HG03342 (cell line): ENCODE data around the gene ELAPOR2.
"Not testable (repeated sequence)": the region's sequence is repeated elsewhere in the genome, so short reads cannot be mapped to it uniquely, and the experiment has no call there.

ENCODE experiments used
- ATAC-seq: cut with Tn5 transposase; IDR thresholded peaks from one replicate; pipeline ENCODE4 v1.9.1; 2021; ENCODE audit warnings: mild to moderate bottlenecking, moderate library complexity; ENCODE audit not compliant: unreplicated experiment

ELAPOR2 gene, protein sequence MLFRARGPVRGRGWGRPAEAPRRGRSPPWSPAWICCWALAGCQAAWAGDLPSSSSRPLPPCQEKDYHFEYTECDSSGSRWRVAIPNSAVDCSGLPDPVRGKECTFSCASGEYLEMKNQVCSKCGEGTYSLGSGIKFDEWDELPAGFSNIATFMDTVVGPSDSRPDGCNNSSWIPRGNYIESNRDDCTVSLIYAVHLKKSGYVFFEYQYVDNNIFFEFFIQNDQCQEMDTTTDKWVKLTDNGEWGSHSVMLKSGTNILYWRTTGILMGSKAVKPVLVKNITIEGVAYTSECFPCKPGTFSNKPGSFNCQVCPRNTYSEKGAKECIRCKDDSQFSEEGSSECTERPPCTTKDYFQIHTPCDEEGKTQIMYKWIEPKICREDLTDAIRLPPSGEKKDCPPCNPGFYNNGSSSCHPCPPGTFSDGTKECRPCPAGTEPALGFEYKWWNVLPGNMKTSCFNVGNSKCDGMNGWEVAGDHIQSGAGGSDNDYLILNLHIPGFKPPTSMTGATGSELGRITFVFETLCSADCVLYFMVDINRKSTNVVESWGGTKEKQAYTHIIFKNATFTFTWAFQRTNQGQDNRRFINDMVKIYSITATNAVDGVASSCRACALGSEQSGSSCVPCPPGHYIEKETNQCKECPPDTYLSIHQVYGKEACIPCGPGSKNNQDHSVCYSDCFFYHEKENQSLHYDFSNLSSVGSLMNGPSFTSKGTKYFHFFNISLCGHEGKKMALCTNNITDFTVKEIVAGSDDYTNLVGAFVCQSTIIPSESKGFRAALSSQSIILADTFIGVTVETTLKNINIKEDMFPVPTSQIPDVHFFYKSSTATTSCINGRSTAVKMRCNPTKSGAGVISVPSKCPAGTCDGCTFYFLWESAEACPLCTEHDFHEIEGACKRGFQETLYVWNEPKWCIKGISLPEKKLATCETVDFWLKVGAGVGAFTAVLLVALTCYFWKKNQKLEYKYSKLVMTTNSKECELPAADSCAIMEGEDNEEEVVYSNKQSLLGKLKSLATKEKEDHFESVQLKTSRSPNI

DNA sequence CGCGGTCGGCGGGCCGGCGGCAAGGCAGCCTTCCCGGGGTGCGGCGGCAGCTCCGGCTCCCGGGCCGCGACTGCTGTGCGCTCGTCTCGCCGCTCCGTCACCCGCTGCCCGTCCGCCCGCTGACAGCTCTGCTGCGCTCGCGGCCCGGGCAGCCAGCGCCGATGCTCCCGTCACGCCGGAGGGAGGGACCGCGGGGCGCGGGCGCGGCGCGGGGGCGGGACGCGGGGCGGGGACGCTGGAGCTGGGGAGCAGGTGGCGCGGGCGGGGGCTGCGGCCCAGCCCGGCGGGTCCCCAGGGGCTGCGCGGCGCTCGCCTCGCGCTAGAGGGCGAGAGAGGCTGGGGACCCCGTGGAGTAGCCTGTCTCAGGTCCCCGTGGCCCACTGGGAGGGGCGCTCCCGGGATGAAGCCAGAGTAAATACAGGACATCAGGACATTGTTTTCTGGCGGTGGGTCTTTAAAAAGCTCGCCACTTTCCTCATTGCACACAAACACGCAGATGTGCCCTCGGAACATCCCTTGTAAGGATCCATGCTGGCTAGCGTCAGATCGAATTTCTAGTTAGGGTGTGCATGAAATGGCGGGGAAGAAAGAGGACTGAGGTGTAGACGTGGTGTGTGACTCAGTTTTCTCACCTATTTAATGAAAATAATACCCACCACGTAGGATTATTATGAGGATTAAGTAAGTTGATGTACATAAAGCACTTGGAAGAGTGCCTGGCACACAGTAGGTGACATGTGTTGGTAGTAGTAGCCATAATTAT lies at the start of gene ELAPOR2:
ELAPOR2 (minus strand) TSS at position 130 of the 763 bp plus-strand sequence. CDS start 141 bp downstream, outside the sequence.
- ATAC-seq: peak; percentile 96

DNA sequence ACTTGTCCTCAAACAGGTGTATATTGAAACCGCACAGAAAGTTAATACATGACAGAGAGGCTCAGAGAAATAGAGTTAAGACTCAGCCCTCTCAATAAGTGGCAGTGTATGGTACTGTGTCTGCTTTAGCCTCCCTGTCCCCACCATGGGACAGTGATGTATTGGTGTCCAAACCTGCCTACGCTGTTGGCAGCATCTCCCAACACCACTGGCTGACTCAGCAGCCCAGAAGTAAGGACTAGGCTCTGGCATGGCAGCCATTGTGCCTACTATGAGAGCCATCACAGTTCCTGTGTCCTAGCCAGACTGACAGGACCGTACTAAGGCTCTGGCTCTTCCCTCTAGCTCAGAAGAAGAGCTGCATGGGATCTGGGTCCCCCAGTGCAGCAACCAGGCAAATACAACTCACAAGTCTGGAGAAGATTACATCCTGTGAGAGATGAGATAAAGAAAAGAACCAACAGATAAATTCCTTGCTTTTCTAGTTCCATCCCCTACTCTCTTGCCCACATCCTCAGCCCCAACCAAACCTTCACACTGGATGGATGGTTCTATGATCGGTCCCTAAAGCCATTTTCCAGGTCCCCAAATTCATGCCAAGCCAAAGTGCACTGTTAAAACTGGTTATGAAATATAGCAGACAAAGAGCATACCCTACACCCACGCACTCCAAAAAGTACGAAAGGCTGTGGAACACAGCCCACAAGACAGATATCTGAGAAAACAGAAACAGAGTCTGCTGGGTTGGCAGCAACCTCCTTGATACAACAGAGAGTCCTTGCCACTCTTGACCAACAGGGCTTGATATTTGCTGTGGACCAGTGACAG lies 48.7 kb upstream of the ELAPOR2 start:
- ATAC-seq: no peak

DNA sequence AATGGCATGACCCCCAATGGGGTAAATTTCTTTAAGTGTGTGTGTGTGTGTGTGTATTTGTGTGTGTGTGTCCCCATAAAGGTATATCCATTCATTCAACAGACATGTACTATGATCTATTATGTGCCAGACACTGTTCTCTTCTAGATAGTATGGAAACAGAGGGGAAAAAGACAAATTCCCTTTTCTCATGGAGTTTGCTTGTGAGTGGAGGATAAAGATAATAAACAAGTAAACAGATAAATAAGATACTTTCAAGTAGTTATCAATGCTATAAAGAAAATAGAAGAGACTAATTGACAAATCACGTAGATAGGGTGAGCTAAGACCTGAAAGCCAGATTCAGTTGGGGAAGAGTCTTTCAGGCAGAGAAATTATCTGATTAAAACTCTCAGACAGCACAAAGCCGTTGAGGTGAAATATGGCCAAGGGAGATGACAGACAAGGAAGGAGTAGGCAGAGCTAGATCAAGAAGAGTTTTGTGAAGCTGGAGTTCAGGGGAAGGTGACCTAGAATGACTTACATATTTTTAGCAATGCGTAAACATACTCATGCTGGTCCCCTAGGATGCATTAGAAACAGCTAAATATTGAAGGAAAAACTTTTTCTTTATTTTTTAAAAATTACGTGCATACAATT lies 47.6 kb upstream of the ELAPOR2 start:
- no peak for ATAC-seq

DNA sequence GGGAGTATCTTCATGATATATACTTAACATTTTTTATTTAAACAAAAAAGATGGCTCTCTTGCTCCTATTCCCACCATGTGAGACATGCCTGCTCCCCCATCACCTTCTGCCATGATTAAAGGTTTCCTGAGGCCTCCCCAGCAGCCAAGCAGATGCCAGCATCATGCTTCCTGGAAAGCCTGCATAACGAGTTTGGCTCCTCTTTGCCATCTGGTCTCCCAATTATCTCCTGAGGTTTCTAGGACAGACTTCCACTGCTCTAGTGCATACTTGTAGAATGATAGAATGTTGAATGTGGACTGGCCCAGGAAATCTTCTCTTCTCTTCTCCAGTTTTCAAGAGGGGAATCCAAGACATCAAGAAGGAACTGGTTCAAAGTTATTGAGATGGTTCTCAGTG lies 45.9 kb upstream of the ELAPOR2 start:
- ATAC-seq: no peak

DNA sequence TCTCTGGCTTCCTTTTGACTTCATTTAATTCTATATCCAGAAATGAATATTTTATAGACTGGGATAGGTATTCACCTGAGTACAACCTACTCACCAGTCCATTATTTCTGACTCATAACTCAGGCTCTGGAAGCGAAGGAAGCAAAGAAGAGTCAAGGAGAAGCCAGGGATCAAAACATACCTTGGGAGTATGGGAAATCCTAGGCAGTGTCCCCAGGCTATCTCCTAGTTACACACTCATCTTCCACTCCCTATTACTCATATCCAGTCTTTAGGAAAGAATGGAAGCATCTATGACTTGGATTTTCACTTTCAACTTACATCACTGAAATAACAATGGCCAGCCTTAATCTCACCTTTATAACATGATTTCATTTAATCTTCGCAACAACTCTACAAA lies 40.9 kb upstream of the ELAPOR2 start:
- ATAC-seq: no peak

DNA sequence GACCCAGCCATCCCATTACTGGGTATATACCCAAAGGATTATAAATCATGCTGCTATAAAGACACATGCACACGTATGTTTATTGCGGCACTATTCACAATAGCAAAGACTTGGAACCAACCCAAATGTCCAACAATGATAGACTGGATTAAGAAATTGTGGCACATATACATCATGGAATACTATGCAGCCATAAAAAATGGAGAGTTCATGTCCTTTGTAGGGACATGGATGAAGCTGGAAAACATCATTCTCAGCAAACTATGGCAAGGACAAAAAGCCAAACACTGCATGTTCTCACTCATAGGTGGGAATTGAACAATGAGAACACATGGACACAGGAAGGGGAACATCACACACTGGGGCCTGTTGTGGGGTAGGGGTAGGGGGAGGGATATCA lies 37.9 kb upstream of the ELAPOR2 start:
- not testable (repeated sequence) for ATAC-seq

DNA sequence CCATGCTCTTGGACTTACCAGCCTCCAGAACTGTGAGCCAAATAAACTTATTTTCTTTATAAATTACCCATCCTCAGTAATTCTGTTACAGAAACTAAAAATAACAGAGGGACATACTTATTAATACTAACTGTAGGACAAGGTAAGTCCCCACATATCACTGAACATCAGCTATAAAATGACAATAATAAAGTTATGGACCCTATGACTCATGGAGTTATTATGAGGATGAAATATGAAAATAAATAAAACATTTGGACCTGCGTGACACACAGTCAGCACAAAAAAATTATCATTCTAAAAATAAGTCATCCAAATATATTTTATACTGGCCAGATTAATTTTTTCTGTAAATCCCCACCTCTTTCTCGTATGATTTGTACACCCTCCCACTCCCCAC lies 34.9 kb upstream of the ELAPOR2 start:
- no peak for ATAC-seq

DNA sequence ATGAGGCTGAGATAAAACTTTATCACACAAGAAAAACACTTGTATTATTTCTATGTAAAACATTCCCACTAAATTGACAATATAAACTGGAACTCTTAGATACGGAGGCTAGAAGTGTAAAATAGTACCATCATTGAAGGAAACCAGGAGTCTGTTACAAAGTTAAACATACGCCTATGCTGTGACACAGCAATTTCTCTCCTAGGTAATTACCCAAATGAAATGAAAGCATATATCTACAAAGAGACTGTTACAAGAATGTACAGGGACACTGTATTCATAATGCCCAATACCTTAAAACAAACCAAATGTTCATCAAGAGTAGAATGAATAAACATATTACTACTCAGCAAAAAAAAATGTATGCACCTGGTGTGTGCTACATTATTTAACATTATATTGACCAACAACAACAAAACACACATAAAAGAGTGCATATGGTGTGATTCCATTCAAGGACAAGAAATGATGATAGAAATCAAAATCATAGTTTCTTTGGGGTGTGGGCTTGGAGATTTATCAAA lies 33.2 kb upstream of the ELAPOR2 start:
- no peak for ATAC-seq

DNA sequence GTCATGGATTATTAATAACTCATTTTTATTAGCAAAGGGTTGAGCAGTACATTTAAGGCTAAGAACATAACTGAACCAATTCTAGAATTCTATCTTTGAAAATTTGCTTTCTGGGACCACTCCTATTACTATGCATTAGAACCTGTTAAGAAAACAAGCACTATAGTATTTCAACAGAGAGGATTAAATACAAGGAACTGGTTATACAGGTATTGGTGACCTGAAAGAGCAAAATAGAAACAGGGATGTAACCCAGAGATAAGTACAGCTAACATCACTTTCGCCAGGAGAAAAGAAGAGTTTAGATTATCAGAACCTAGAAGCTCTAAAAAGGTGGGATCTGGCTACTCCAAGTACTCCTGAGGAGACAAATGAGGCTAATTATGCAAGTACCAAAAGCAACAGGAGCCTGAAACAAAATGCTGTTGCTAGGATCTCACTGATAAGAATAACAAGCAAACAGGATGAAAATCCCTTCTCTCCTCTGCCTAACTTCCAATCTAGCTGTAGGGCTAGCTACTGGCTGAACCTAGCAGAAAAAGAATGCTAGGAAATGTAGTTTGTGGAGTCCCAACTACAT lies 32.1 kb upstream of the ELAPOR2 start:
- ATAC-seq: no peak

DNA sequence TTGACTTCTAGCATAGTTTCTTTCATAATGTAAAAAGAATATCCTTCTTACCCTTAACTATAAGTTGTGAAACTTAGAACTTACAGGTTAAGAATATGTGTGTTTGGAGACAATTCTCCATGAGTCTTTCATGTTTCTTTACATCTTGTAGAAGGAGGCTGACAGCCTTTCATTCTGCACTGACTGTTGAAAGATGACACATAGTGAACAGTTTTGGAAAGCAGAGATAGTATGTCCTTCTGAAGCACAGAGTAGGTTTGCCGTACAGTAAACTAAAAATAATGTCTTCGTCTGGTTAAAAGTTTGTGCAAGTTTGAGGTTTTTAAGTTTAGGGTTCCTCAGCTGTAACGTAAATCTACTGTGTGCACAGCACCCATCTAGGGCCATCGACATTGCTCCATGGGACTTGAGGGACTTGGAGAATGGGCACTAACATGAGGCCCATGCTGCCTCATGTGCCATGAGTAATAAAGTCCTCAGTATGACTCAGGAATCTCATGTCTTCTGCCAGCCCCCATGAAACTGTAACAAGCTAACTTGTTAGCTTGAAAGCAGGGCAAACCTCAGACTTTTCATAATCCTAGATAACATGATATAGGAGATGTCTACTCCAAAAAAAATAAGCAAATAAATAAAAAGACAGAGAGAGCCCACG lies 24.5 kb upstream of the ELAPOR2 start:
- no peak for ATAC-seq

DNA sequence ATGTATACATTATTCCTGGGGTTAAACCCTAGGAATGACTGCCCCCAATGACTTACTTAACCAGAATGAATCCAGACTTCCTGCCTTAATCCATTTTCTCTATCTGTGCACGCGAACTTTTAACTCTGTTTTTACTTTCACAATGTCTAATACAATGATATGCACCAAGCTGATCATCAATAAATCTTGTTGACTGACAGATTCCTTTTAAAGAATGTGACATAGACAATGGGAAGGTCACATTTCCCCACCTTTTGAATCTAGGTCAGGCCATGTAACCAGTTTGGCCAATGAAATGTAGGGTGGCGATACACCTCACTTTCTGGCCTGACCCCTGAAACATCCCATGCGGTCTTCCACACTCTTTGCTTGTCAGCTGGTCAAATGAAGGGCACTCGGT lies 23.2 kb upstream of the ELAPOR2 start:
- no peak for ATAC-seq

DNA sequence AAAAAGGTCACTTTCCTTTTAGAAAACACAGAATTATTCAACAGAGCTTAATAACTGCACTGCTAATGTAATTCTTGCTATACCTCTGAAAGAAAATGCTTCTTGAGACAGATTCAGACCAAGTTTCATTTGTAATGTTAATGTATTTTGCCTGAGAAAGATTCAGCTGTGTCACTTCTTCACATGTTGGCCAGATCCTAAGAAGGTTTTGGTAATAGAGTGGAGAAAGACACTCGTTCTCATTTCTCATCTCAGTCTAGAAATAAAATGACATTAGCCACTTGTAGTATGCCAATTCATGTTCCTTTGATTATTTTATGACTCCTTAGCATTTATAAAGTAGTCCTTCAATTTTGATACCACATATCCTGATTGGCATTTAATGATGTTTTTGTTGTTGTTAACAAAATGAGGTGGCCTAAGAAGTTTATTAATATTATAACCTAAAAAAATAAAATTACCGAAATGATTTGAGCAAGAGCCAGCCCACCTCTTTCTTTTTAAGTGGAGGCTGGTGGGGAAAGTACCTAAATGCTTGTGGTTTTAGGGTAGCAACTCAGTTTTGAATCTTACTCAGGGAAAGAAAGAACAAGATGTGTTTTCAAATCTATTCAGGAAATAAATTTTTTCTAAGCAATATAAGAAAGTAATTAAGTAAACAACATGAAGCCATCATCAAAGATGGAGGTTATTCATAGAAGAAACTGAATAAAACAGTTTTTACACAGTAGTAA lies 16.4 kb upstream of the ELAPOR2 start:
- no peak for ATAC-seq

DNA sequence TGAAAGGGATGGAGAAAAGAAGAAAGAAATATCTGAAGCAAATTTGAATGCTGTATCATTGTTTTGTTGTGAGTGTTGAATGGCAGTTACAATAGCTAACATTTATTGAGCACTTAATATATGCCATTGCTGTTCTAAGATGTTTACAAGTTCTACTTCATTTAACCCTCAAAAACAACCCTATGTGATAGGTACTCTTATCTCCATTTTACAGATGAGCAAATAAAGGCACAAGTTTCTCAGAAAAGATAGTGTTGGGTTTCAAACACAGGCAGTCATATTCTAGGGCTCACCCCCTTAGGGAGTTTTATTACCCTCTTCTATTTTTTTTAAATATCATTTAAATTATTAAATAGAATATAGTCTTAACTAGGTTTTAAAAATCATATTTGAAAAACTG lies 8.3 kb upstream of the ELAPOR2 start:
- no peak for ATAC-seq

DNA sequence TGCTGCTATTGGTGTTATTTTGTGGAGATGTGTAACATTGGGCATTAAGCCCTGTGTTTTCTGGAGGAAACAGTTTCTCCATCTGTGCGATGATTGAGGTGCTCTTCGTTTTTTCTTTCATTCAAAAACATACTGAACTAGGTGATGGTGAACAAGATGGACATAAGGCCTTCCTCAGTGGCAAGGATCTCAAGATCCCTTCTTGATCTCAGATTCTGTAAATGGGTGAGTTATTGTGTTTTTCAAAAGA lies 759 bp upstream of the ELAPOR2 start:
- ATAC-seq: no peak

DNA sequence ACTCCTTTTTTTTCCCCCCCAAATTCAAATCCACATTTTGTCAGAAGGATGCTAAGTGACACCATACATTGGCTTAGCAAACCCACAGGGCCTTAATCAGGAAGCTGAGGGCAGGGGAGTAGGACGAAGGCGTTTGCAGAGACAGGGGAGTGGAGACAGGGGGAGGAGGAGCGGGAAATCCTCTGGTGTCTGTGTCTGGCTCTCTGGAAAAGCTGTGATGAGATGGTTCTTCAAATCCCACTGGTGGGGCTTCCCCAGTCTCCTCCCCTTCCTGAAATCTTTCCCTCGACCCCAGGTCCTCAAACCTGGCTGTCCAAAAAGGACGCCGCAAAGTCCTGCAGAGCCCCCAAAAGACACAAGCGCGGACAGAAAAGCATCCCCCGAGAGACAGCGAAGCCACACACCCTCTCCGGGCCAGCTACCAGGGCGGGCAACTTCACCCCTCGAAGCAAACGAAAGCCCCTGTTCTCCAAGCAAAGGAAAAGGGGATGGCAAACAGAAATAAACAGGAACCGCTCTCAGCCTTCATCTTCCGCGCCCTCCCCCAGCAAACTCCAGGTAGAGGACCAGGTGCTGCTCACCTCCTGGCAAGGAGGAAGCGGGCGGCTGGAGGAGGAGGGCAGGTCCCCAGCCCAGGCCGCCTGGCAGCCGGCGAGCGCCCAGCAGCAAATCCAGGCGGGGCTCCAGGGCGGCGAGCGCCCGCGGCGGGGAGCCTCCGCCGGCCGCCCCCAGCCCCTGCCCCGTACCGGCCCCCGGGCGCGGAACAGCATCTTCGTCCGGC lies 520 bp downstream of the ELAPOR2 start:
- peak; percentile 37 for ATAC-seq

DNA sequence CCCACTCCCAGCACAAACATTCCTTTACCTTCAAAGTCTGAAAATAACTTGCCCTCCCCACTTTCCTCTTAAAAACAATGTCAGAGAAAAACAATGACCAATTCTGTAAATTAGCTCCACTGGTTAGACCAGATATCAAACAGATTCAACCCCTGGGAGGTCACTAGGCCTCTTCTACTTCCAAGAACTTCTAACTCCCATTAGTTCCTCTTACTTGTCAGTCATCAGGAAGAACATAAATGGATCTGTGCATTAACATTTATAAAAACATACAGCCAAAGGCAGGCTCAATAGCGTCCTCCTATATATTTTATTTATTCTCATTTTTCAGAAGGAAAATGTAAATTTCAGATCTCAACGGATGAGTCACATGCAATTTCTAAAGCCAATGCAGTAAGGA lies 2.2 kb downstream of the ELAPOR2 start:
- no peak for ATAC-seq

DNA sequence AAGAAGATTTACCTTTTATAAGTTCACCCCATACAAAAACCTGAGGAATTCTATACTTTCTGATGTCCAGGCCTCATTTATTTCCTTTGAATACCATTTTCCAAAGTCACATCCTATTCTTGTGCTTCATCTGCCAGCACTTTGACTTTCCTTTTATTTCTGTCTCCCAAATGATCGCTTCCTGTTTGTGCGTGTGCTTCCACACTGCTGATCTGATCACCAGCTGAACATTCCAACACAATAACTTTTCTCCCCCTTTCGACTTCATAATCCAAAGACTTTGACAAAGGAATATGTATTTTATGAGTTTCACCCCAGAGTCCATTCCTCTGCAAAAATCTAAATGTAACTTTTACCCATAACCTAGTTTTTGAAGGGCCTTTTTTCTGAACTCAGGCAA lies 3.1 kb downstream of the ELAPOR2 start:
- ATAC-seq: no peak
